ENCODE measurements around the gene BEST2.
"Not testable (repeated sequence)": the region's sequence is repeated elsewhere in the genome, so short reads cannot be mapped to it uniquely, and the experiment has no call there.

BEST2 gene

DNA sequence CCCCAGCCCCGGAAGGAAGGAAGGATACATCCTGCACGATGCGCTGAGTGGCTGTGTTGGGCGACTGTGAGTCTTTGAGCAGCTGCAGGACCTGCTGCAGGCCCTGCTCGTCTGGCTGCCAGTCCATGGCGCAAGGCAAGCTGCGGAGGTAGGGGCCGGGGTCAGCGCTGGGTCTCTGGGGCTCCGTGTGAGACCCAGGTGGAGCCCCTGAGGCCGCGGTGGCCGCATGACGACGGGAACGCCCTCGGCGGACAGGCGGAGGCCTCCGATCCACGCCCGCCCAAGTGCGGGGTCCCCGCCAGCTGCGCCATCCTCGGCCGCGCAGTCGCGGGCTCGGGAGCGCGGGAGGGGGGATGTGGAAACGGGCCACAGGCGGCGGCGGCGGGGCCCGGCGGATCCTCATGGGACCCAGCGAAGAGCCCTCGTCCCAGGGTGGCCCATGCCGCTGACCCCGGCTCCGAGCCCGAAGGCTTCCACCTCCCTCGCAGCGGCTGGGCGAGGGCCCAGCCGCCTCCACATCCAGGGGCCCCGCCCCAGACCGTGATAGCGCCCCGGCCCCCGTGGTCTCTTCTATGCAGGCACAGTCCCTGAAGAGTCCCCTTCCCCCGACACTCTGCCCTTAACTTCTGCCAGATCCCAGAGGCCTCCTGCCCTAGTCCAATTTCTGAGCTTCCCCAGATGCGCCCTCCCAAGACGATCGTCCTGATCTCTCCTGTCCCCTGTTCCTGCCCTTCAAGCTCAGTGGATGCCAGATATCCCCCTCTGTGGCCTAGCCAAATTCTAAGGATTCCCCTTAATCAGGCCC is 30.5 kb upstream of the BEST2 start:
- Histone ChIP-seq H3K36me3 (ENCODE audit: insufficient read depth, low read depth, low read length) (peaks cover 43% of the 10 kb centered on the region), H3K27me3 (ENCODE audit: insufficient read depth, low read length) (no peaks in the 10 kb centered on the region)

DNA sequence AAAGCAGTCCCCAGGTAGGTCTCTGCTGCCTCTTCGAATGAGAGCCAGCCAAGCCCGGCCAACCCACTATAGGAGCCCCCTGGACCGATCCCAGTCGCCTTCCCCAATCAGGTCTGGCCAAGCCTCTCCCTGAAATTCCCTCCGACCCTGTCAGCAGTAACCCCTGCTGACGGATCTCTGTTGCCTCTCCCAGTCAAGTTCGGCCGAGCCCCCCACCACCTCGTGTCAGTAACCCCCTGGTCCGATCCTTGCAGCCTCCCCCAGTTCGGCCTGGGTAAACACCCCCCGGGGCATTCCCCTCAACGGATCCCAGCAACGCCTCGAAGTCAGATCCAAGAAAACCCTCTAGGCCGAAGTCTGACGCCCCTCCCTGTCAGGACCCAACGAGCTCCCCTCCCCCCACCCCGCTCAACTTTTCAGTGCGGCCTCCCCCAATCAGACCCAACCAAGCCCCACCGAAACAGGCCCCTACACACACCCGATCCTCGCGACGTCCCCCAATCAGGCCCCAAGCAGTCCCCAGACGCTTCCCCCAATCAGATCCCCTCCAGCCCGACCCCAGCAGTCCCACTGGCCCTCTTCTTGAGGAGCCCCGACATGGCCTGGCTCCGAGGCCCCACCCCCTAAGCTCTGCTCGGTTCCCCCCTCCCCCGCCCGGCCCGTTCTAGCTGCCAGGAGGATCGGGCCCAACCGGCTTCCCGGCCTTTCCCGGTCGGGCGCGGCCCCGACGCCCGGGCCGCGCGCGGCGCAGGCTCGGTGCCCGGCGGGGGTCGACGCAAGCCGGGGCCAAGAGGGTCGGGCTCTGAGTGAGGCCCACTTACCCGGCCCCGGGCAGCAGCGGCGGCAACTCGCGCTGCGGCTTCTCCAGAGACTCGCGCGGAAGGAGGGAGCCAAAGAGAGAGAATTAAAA is 29.7 kb upstream of the BEST2 start:
- Histone ChIP-seq H3K36me3 (ENCODE audit: insufficient read depth, low read depth, low read length) (peaks cover 34% of the 10 kb centered on the region), H3K4me1 (ENCODE audit: insufficient read depth, low read length) (no peaks in the 10 kb centered on the region), H3K9ac (ENCODE audit: low read depth, low read length) (peak overlapping the region; percentile 99), H3K4me3 (ENCODE audit: low read length) (peak overlapping the region; percentile 97), H3K27me3 (ENCODE audit: insufficient read depth, low read length) (no peaks in the 10 kb centered on the region), H3K27ac (ENCODE audit: low read length) (peak overlapping the region; percentile 55), H3K9me3 (ENCODE audit: insufficient read depth, low read depth, low read length) (no peaks in the 10 kb centered on the region)

More for the DNA sequence above, 30.5 kb upstream of the BEST2 start:
- Histone ChIP-seq H3K4me3 (ENCODE audit: low read length) (peak overlapping the region; percentile 97), H3K27ac (ENCODE audit: low read length) (peak overlapping the region; percentile 55), H3K9ac (ENCODE audit: low read depth, low read length) (peak overlapping the region; percentile 99), H3K4me1 (ENCODE audit: insufficient read depth, low read length) (no peaks in the 10 kb centered on the region), H3K9me3 (ENCODE audit: insufficient read depth, low read depth, low read length) (no peaks in the 10 kb centered on the region)

- Histone ChIP-seq H3K27ac (ENCODE audit: low read length) (peak overlapping the region; percentile 92), H3K4me1 (ENCODE audit: insufficient read depth, low read length) (no peaks in the 10 kb centered on the region), H3K9ac (ENCODE audit: low read depth, low read length) (peak overlapping the region; percentile 99), H3K4me3 (ENCODE audit: low read length) (peak overlapping the region; percentile 97), H3K27me3 (ENCODE audit: insufficient read depth, low read length) (no peaks in the 10 kb centered on the region), H3K36me3 (ENCODE audit: insufficient read depth, low read depth, low read length) (peaks cover 28% of the 10 kb centered on the region), H3K9me3 (ENCODE audit: insufficient read depth, low read depth, low read length) (no peaks in the 10 kb centered on the region)
Observed at GRCh38 chr19:12722566-12723380, 28.8 kb upstream of the BEST2 start.

DNA sequence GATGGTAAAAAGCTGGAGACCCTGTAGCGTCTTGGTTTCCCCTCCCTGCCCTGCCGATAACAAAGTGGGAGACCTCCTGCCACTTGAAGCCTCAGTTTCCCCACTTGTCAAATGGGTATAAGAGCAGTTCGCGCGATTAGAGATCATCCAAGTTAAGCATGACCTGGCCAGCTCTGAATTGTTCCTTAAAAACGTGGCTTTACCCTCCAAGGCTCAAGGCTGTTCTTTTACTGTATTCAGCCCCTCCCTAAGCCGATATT is 28.3 kb upstream of the BEST2 start:
- Histone ChIP-seq H3K9ac (ENCODE audit: low read depth, low read length) (peak overlapping the region; percentile 99), H3K27me3 (ENCODE audit: insufficient read depth, low read length) (no peaks in the 10 kb centered on the region), H3K36me3 (ENCODE audit: insufficient read depth, low read depth, low read length) (peaks cover 26% of the 10 kb centered on the region), H3K27ac (ENCODE audit: low read length) (peak overlapping the region; percentile 92), H3K4me3 (ENCODE audit: low read length) (peak overlapping the region; percentile 97), H3K9me3 (ENCODE audit: insufficient read depth, low read depth, low read length) (no peaks in the 10 kb centered on the region), H3K4me1 (ENCODE audit: insufficient read depth, low read length) (no peaks in the 10 kb centered on the region)

DNA sequence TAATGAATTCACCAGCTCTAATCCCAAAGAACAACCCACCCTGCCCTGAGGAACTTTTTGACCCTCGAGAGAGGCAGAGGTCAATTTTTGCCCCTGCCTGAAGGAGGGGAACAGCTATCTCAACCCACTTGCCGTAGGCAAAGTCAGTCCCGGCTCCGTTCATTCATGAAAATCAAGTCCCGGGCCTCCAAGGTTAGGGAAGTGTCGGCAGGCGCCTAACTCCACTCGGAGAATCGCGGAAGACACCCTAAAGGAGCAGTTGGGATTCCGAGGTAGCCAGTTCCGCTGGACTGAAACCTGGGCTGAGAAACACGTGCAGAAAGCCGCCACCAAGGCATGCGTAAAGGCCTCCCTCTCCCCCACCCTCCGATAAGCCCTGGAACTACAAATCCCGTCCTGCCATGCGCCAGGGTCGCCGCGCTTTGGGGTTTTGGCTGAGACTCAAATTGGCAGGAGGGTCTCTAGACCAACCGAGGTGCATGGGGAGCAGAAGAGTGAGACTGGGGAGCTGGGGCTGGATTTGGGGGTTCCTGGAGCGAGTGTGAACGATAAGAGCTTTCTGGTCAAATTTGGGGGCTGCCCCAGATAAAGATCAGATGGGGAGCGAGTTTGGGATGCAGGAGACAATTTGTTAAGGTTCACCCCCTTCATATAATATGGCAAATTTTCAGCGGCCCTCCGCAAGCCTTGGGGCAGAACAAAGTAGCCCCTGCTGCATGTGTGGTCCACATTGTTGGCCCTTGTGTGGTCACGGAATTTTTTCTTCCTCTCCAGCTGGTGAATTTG is 27.8 kb upstream of the BEST2 start, which contains the start of gene TNPO2:
Gene TNPO2 (minus strand): TSS at position 292 of the 786 bp plus-strand sequence. CDS start 2,955 bp downstream, outside the sequence.
- Histone ChIP-seq H3K27me3 (ENCODE audit: insufficient read depth, low read length) (no peaks in the 10 kb centered on the region), H3K4me3 (ENCODE audit: low read length) (peak within 1 kb of the TSS; percentile 97), H3K27ac (ENCODE audit: low read length) (peak within 1 kb of the TSS; percentile 92), H3K4me1 (ENCODE audit: insufficient read depth, low read length) (no peaks in the 10 kb centered on the region), H3K36me3 (ENCODE audit: insufficient read depth, low read depth, low read length) (peaks cover 25% of the 10 kb centered on the region), H3K9ac (ENCODE audit: low read depth, low read length) (peak within 1 kb of the TSS; percentile 99), H3K9me3 (ENCODE audit: insufficient read depth, low read depth, low read length) (no peaks in the 10 kb centered on the region)

DNA sequence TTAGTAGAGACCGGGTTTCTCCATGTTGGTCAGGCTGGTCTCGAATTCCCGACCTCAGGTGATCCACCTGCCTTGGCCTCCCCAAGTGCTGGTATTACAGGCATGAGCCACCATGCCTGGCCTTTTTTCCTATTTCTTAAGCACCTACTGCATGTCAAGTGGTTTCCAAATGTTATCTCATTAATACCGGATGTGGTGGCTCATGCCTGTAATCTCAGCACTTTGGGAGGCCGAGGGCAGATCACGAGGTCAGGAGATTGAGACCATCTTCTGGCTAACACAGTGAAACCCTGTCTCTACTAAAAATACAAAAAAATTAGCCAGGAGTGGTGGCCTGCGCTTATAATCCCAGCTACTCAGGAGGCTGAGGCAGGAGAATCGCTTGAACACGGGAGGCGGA is 26.0 kb upstream of the BEST2 start:
- H3K36me3 ChIP-seq (ENCODE audit: insufficient read depth, low read depth, low read length): peaks cover 27% of the 10 kb centered on the region
- H3K4me1 ChIP-seq (ENCODE audit: insufficient read depth, low read length); H3K4me3 ChIP-seq (ENCODE audit: low read length); H3K9ac ChIP-seq (ENCODE audit: low read depth, low read length); H3K27ac ChIP-seq (ENCODE audit: low read length); H3K9me3 ChIP-seq (ENCODE audit: insufficient read depth, low read depth, low read length); H3K27me3 ChIP-seq (ENCODE audit: insufficient read depth, low read length): not testable (repeated sequence)

DNA sequence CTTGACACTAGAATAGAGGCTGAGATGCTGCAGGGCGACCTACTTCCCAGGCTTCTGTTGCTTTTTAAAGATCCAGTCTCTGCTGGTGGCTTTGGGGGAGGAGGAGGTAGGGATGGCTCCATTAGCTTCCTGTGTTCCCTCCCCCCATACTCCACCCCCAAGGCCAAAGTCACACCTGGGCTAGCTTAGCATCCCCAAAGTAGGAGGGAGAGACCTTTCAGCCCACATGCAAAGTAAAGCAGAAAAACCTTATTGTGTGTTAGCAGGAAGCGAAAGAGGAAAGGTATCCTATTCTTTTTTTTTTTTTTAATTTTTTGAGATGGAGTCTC is 24.6 kb upstream of the BEST2 start:
- Histone ChIP-seq H3K9me3 (ENCODE audit: insufficient read depth, low read depth, low read length) (no peaks in the 10 kb centered on the region), H3K27me3 (ENCODE audit: insufficient read depth, low read length) (no peaks in the 10 kb centered on the region), H3K27ac (ENCODE audit: low read length) (no peak overlapping the region), H3K4me1 (ENCODE audit: insufficient read depth, low read length) (no peaks in the 10 kb centered on the region), H3K4me3 (ENCODE audit: low read length) (no peak overlapping the region), H3K9ac (ENCODE audit: low read depth, low read length) (no peak overlapping the region; the same call in 1 of the 2 replicates), H3K36me3 (ENCODE audit: insufficient read depth, low read depth, low read length) (peaks cover 38% of the 10 kb centered on the region)

DNA sequence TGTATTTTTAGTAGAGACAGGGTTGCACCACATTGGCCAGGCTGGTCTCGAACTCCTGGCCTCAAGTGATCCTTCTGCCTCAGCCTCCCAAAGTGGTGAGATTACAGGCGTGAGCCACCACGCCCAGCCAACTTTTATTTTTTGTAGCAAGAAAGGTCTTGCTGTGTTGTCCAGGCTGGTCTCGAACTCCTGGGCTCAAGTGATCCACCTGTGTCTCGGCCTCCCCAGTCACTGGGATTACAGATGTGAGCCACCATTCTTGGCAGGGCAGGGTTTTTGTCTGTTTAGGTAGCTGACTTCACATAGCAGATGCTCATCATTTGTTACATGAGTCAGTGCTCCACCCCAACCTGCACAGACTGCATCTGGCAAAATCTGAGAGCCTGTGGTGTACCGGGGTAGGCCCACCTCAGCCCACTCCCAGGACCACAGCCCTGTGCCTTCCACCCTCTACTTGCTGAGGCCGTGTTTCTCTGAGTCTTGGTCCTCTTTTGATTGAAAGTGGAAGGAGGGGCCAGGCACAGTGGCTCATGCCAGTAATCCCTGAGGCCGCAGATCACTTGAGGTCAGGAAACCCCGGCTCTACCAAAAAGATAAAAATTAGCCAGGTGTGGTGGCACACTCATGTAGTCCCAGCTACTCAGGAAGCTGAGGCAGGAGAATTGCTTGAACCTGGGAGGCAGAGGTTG is 23.7 kb upstream of the BEST2 start:
- H3K4me1 ChIP-seq (ENCODE audit: insufficient read depth, low read length): no peaks in the 10 kb centered on the region; the same call in 1 of the 2 replicates
- no peak overlapping the region for H3K9ac ChIP-seq (ENCODE audit: low read depth, low read length)
- H3K27me3 ChIP-seq (ENCODE audit: insufficient read depth, low read length): no peaks in the 10 kb centered on the region
- H3K27ac ChIP-seq (ENCODE audit: low read length): no peak overlapping the region
- H3K36me3 ChIP-seq (ENCODE audit: insufficient read depth, low read depth, low read length): peaks cover 42% of the 10 kb centered on the region
- no peaks in the 10 kb centered on the region for H3K9me3 ChIP-seq (ENCODE audit: insufficient read depth, low read depth, low read length)
- H3K4me3 ChIP-seq (ENCODE audit: low read length): no peak overlapping the region

- Histone ChIP-seq H3K36me3 (ENCODE audit: insufficient read depth, low read depth, low read length) (peaks cover 42% of the 10 kb centered on the region), H3K9ac (ENCODE audit: low read depth, low read length) (no peak overlapping the region), H3K27ac (ENCODE audit: low read length) (no peak overlapping the region), H3K9me3 (ENCODE audit: insufficient read depth, low read depth, low read length) (no peaks in the 10 kb centered on the region), H3K27me3 (ENCODE audit: insufficient read depth, low read length) (no peaks in the 10 kb centered on the region), H3K4me1 (ENCODE audit: insufficient read depth, low read length) (no peaks in the 10 kb centered on the region; the same call in 1 of the 2 replicates), H3K4me3 (ENCODE audit: low read length) (no peak overlapping the region)
Observed at GRCh38 chr19:12730064-12730463, 21.5 kb upstream of the BEST2 start.

DNA sequence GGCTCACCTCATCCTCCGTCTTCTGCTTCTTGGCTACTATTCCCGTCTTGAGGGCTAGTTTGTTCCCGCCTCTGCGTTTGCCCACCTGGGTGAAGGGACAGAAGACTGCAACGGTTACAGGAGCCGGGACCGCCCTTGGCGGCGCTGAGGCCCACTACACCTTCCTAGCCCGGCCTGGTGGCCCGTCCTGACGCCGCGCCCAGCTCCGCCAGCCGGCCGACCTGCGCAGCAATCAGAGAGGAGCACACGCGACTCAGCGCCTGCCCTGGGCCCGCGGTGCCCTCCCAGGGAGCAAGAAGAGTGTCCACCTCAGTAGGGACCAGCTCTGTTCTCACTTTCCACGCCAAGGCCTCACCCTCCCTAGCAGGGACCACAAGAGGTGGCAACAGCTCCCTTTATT is 20.3 kb upstream of the BEST2 start:
- H3K9ac ChIP-seq (ENCODE audit: low read depth, low read length): no peak overlapping the region
- H3K36me3 ChIP-seq (ENCODE audit: insufficient read depth, low read depth, low read length): peaks cover 42% of the 10 kb centered on the region
- no peaks in the 10 kb centered on the region; the same call in 1 of the 2 replicates for H3K4me1 ChIP-seq (ENCODE audit: insufficient read depth, low read length)
- no peaks in the 10 kb centered on the region for H3K9me3 ChIP-seq (ENCODE audit: insufficient read depth, low read depth, low read length)
- no peak overlapping the region for H3K27ac ChIP-seq (ENCODE audit: low read length)
- H3K4me3 ChIP-seq (ENCODE audit: low read length): no peak overlapping the region
- H3K27me3 ChIP-seq (ENCODE audit: insufficient read depth, low read length): no peaks in the 10 kb centered on the region
